Caco-2 (cell line): ENCODE data around the gene ATP1A3. TPM values are rescaled to one million over a fixed set of nuclear protein-coding genes. Genes with fewer than 3 reads are reported as not detected.

Experiments used
- BruUV-seq: library from RNA; stranded (reverse); fragments of 400-500 nt; replicated peaks from 2 replicates; lab custom pipeline; 2021; lab: Mats Ljungman, UMichigan
- CTCF ChIA-PET: fragments of 300-600 bp; sonication (Branson Sonifier 250); formaldehyde crosslinking; loops from one replicate; lab custom pipeline; 2022; ENCODE audit warnings: antibody characterized with exemption; lab: Charles Lee
- POLR2A ChIA-PET: fragments of 300-600 bp; sonication (Branson Sonifier 250); formaldehyde crosslinking; loops from one replicate; lab custom pipeline; 2022; ENCODE audit warnings: antibody characterized with exemption; lab: Charles Lee
- DNase-seq, 2 experiments: peaks; one replicate each; pipeline versions ENCODE4 v3.0.0 to v3.0.0-alpha.2; 2020 to 2022
- H3K27me3 ChIP-seq: replicated peaks from 2 replicates; pipeline ENCODE4 v1.6.0; 2011; ENCODE audit warnings: low read length; ENCODE audit not compliant: control insufficient read depth, insufficient read depth
- H3K36me3 ChIP-seq: 2 replicates; pipeline ENCODE4 v1.5.1; 2011; ENCODE audit warnings: low read length; ENCODE audit not compliant: control insufficient read depth, insufficient read depth
- H3K4me1 ChIP-seq: fragments of 250-450 bp; sonication (Bioruptor Pico); 2 replicates; pipeline ENCODE4 v1.5.1; 2020; ENCODE audit warnings: mild to moderate bottlenecking
- H3K4me3 ChIP-seq: 2 replicates; pipeline ENCODE4 v1.5.1; 2011; ENCODE audit warnings: low read depth, mild to moderate bottlenecking, control low read depth, low read length
- H3K9me3 ChIP-seq: fragments of 250-450 bp; sonication (Bioruptor Pico); 2 replicates; pipeline ENCODE4 v1.5.1; 2020; ENCODE audit warnings: mild to moderate bottlenecking, moderate library complexity
- H3K27ac Mint-ChIP-seq: one replicate; pipeline ENCODE4 v1.8.0; 2022; ENCODE audit warnings: mixed read lengths; ENCODE audit not compliant: unreplicated experiment
- H3K27me3 Mint-ChIP-seq: one replicate; pipeline ENCODE4 v1.8.0; 2022; ENCODE audit warnings: mixed read lengths; ENCODE audit not compliant: insufficient read depth, unreplicated experiment
- H3K36me3 Mint-ChIP-seq: one replicate; pipeline ENCODE4 v1.8.0; 2022; ENCODE audit warnings: mild to moderate bottlenecking, mixed read lengths; ENCODE audit not compliant: insufficient read depth, unreplicated experiment
- H3K4me1 Mint-ChIP-seq: one replicate; pipeline ENCODE4 v1.8.0; 2022; ENCODE audit warnings: low read depth, mixed read lengths; ENCODE audit not compliant: unreplicated experiment
- H3K4me3 Mint-ChIP-seq: one replicate; pipeline ENCODE4 v1.8.0; 2022; ENCODE audit warnings: mild to moderate bottlenecking, moderate library complexity, mixed read lengths; ENCODE audit not compliant: unreplicated experiment
- H3K9me3 Mint-ChIP-seq: one replicate; pipeline ENCODE4 v1.8.0; 2022; ENCODE audit warnings: mixed read lengths; ENCODE audit not compliant: unreplicated experiment
- CTCF ChIP-seq, 2 experiments: fragments of 200-600 bp in 1 of 2; IDR thresholded peaks; 1 replicate in 1 of 2; 2 replicates in 1 of 2; pipeline versions ENCODE4 v1.5.1 to v1.8.0; 2011 to 2022; ENCODE audit warnings: antibody characterized with exemption in 1 of 2, control low read depth in 1 of 2, inconsistent platforms in 1 of 2, low read depth in 1 of 2, low read length in 1 of 2, mild to moderate bottlenecking in 1 of 2, moderate library complexity in 1 of 2; ENCODE audit not compliant: insufficient read depth in 1 of 2, severe bottlenecking in 1 of 2, unreplicated experiment in 1 of 2
- intact Hi-C: fragments of 100-400 bp; cut with micrococcal nuclease; formaldehyde crosslinking; loops from one replicate; pipeline ENCODE4 v1.10.0; 2022; ENCODE audit not compliant: unreplicated experiment
- total RNA-seq: library from RNA; stranded (reverse); gene quantifications from 2 replicates; pipeline ENCODE4 v1.2.3, GENCODE V29; 2022

ATP1A3 gene
- total RNA-seq, 1 experiment from 2014 or later: 0.54 TPM

DNA sequence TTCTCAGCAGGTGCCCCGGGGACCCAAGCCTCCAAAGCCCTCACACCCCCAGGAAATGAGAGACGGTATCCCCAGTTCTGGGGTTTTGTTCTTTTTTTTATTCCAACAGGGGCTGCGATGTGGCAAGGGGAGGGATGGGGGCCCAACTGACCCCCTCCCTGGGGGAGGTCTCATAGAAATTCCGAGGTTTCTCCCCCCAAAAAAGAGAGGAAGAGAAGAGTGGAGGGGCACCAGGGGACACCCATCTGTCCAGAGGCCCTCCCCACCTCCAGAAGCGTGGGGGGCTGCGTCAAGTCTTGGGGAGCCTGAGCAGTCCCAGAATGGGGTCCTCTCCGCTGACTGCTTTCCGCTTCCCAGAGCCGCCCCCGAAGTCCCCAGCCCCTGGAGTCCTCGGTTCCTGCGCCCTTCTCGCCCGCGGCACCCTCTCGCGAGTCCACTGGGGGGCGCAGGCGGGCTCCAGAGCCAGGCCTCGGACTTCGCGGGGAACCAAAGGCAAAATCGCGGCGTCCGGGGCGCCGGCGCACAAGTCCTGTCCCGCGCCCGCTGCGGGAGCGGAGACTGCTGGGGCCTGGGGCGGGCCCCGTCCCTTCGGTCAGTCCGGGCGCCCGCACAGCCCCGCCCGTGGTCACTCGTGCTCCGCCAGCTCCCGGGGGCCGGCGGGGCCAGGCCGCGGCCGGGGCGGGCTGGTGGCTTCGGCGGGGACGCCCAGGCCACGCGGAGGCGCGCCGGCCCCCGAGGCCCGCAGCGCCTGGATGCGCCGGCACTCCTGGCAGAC lies 4.4 kb upstream of the ATP1A3 start:
- Histone ChIP-seq H3K4me3 (no peak overlapping the region), H3K36me3 (no peaks in the 10 kb centered on the region), H3K4me1 (peaks cover 3% of the 10 kb centered on the region), H3K9me3 (no peaks in the 10 kb centered on the region), H3K27me3 (peaks cover 8% of the 10 kb centered on the region)
- BruUV-seq: no TSS peak
- no peaks in the 10 kb centered on the region for H3K9me3 Mint-ChIP-seq
- peaks cover 5% of the 10 kb centered on the region for H3K4me1 Mint-ChIP-seq
- intact Hi-C loops: no loop called here
- no peak overlapping the region for H3K27ac Mint-ChIP-seq
- peak in 1 of 2 experiments; percentile 68 for DNase-seq
- peaks cover 60% of the 10 kb centered on the region for H3K27me3 Mint-ChIP-seq
- H3K36me3 Mint-ChIP-seq: peaks cover 4% of the 10 kb centered on the region
- ChIA-PET CTCF (no interaction called here), POLR2A (no interaction called here)
- no peak overlapping the region for H3K4me3 Mint-ChIP-seq
- peak; percentile 67 to 80 for TF ChIP-seq CTCF (IDR thresholded peaks at IDR 0.05; ENCODE audit: insufficient read depth in 1 of 2, low read depth in 1 of 2, low read length in 1 of 2, severe bottlenecking in 1 of 2, unreplicated experiment in 1 of 2)

GRCh38 chr19:41997851-41998229 lies 3.8 kb upstream of the ATP1A3 start:
- ChIA-PET POLR2A (no interaction called here), CTCF (no interaction called here)
- Histone ChIP-seq H3K4me3 (no peak overlapping the region), H3K36me3 (no peaks in the 10 kb centered on the region), H3K27me3 (peaks cover 8% of the 10 kb centered on the region), H3K9me3 (no peaks in the 10 kb centered on the region), H3K4me1 (peaks cover 6% of the 10 kb centered on the region)
- H3K4me1 Mint-ChIP-seq: peaks cover 5% of the 10 kb centered on the region
- H3K27me3 Mint-ChIP-seq: peaks cover 58% of the 10 kb centered on the region
- H3K4me3 Mint-ChIP-seq: no peak overlapping the region
- no peaks in the 10 kb centered on the region for H3K9me3 Mint-ChIP-seq
- DNase-seq: no peak
- no peak overlapping the region for H3K27ac Mint-ChIP-seq
- no peak for TF ChIP-seq CTCF (IDR thresholded peaks at IDR 0.05; ENCODE audit: insufficient read depth in 1 of 2, low read depth in 1 of 2, low read length in 1 of 2, severe bottlenecking in 1 of 2, unreplicated experiment in 1 of 2)
- peaks cover 4% of the 10 kb centered on the region for H3K36me3 Mint-ChIP-seq
- no TSS peak for BruUV-seq
- intact Hi-C loops: no loop called here

GRCh38 chr19:41997121-41997850 lies 3.3 kb upstream of the ATP1A3 start:
- Mint-ChIP-seq H3K27me3 (peaks cover 60% of the 10 kb centered on the region), H3K4me1 (peaks cover 5% of the 10 kb centered on the region), H3K36me3 (peaks cover 4% of the 10 kb centered on the region), H3K27ac (no peak overlapping the region), H3K4me3 (no peak overlapping the region), H3K9me3 (no peaks in the 10 kb centered on the region)
- TF ChIP-seq CTCF (IDR thresholded peaks at IDR 0.05; ENCODE audit: insufficient read depth in 1 of 2, low read depth in 1 of 2, low read length in 1 of 2, severe bottlenecking in 1 of 2, unreplicated experiment in 1 of 2): no peak
- H3K4me1 ChIP-seq: peaks cover 6% of the 10 kb centered on the region
- intact Hi-C loops: no loop called here
- CTCF ChIA-PET: interaction anchor here (1.0 kb wide), 1 partner anchor 38 kb away, joined by 3 read pairs; no protein-coding TSS in a partner anchor
- H3K4me3 ChIP-seq: no peak overlapping the region
- H3K9me3 ChIP-seq: no peaks in the 10 kb centered on the region
- no TSS peak for BruUV-seq
- H3K27me3 ChIP-seq: peaks cover 7% of the 10 kb centered on the region
- H3K36me3 ChIP-seq: no peaks in the 10 kb centered on the region
- POLR2A ChIA-PET: no interaction called here
- peak in 1 of 2 experiments; percentile 76 for DNase-seq
